ENCODE results near the gene CARMIL1.

The CARMIL1 gene

GRCh38 chr6:25334793-25335192 is 55.6 kb downstream of the CARMIL1 start:
- in situ Hi-C loops (cut with HindIII; ENCODE audit: low pct_unique_long_range_greater_than_20kb, low sequenced_read_pairs): no loop called here

GRCh38 chr6:25336996-25337395 is 57.8 kb downstream of the CARMIL1 start:
- in situ Hi-C loops (cut with HindIII; ENCODE audit: low pct_unique_long_range_greater_than_20kb, low sequenced_read_pairs): no loop called here
- TF ChIP-seq JUND (IDR thresholded peaks at IDR 0.05; ENCODE audit: low read depth): no peak
- DNase-seq (ENCODE audit: low read depth in 1 of 2, low spot score in 1 of 2): no peak

More at GRCh38 chr6:25334793-25335192, 55.6 kb downstream of the CARMIL1 start:
- no peak for TF ChIP-seq JUND (IDR thresholded peaks at IDR 0.05; ENCODE audit: low read depth)
- DNase-seq (ENCODE audit: low read depth in 1 of 2, low spot score in 1 of 2): no peak

- in situ Hi-C loops (cut with HindIII; ENCODE audit: low pct_unique_long_range_greater_than_20kb, low sequenced_read_pairs): no loop called here
- no peak for TF ChIP-seq JUND (IDR thresholded peaks at IDR 0.05; ENCODE audit: low read depth)
- no peak for DNase-seq (ENCODE audit: low read depth in 1 of 2, low spot score in 1 of 2)
These were observed 58.3 kb downstream of the CARMIL1 start for GRCh38 chr6:25337431-25337830.

GRCh38 chr6:25340431-25341202 is 61.4 kb downstream of the CARMIL1 start:
- in situ Hi-C loops (cut with HindIII; ENCODE audit: low pct_unique_long_range_greater_than_20kb, low sequenced_read_pairs): no loop called here
- TF ChIP-seq JUND (IDR thresholded peaks at IDR 0.05; ENCODE audit: low read depth): no peak
- no peak for DNase-seq (ENCODE audit: low read depth in 1 of 2, low spot score in 1 of 2)

GRCh38 chr6:25341203-25341552 is 62.0 kb downstream of the CARMIL1 start:
- in situ Hi-C loops (cut with HindIII; ENCODE audit: low pct_unique_long_range_greater_than_20kb, low sequenced_read_pairs): no loop called here
- no peak for DNase-seq (ENCODE audit: low read depth in 1 of 2, low spot score in 1 of 2)
- no peak for TF ChIP-seq JUND (IDR thresholded peaks at IDR 0.05; ENCODE audit: low read depth)

GRCh38 chr6:25341923-25342619 is 62.9 kb downstream of the CARMIL1 start:
- DNase-seq (ENCODE audit: low read depth in 1 of 2, low spot score in 1 of 2): no peak
- TF ChIP-seq JUND (IDR thresholded peaks at IDR 0.05; ENCODE audit: low read depth): no peak
- in situ Hi-C loops (cut with HindIII; ENCODE audit: low pct_unique_long_range_greater_than_20kb, low sequenced_read_pairs): no loop called here

GRCh38 chr6:25342802-25343201 is 63.6 kb downstream of the CARMIL1 start:
- DNase-seq (ENCODE audit: low read depth in 1 of 2, low spot score in 1 of 2): peak in 1 of 2 experiments; percentile 11
- in situ Hi-C loops (cut with HindIII; ENCODE audit: low pct_unique_long_range_greater_than_20kb, low sequenced_read_pairs): no loop called here
- no peak for TF ChIP-seq JUND (IDR thresholded peaks at IDR 0.05; ENCODE audit: low read depth)

GRCh38 chr6:25343984-25344383 is 64.8 kb downstream of the CARMIL1 start:
- TF ChIP-seq JUND (IDR thresholded peaks at IDR 0.05; ENCODE audit: low read depth): no peak
- no peak for DNase-seq (ENCODE audit: low read depth in 1 of 2, low spot score in 1 of 2)
- in situ Hi-C loops (cut with HindIII; ENCODE audit: low pct_unique_long_range_greater_than_20kb, low sequenced_read_pairs): no loop called here

GRCh38 chr6:25344827-25345226 is 65.7 kb downstream of the CARMIL1 start:
- no peak for TF ChIP-seq JUND (IDR thresholded peaks at IDR 0.05; ENCODE audit: low read depth)
- in situ Hi-C loops (cut with HindIII; ENCODE audit: low pct_unique_long_range_greater_than_20kb, low sequenced_read_pairs): no loop called here
- no peak for DNase-seq (ENCODE audit: low read depth in 1 of 2, low spot score in 1 of 2)

- TF ChIP-seq JUND (IDR thresholded peaks at IDR 0.05; ENCODE audit: low read depth): no peak
- no peak for DNase-seq (ENCODE audit: low read depth in 1 of 2, low spot score in 1 of 2)
These were observed 66.9 kb downstream of the CARMIL1 start for GRCh38 chr6:25346064-25346463.

GRCh38 chr6:25350573-25350972 is 71.4 kb downstream of the CARMIL1 start:
- TF ChIP-seq JUND (IDR thresholded peaks at IDR 0.05; ENCODE audit: low read depth): no peak
- no peak for DNase-seq (ENCODE audit: low read depth in 1 of 2, low spot score in 1 of 2)
- in situ Hi-C loops (cut with HindIII; ENCODE audit: low pct_unique_long_range_greater_than_20kb, low sequenced_read_pairs): no loop called here

More at GRCh38 chr6:25346064-25346463, 66.9 kb downstream of the CARMIL1 start:
- in situ Hi-C loops (cut with HindIII; ENCODE audit: low pct_unique_long_range_greater_than_20kb, low sequenced_read_pairs): no loop called here

- no peak for DNase-seq (ENCODE audit: low read depth in 1 of 2, low spot score in 1 of 2)
- in situ Hi-C loops (cut with HindIII; ENCODE audit: low pct_unique_long_range_greater_than_20kb, low sequenced_read_pairs): no loop called here
- no peak for TF ChIP-seq JUND (IDR thresholded peaks at IDR 0.05; ENCODE audit: low read depth)
These were observed 72.3 kb downstream of the CARMIL1 start for GRCh38 chr6:25351485-25351884.

GRCh38 chr6:25352285-25352684 is 73.1 kb downstream of the CARMIL1 start:
- in situ Hi-C loops (cut with HindIII; ENCODE audit: low pct_unique_long_range_greater_than_20kb, low sequenced_read_pairs): no loop called here
- no peak for TF ChIP-seq JUND (IDR thresholded peaks at IDR 0.05; ENCODE audit: low read depth)
- no peak for DNase-seq (ENCODE audit: low read depth in 1 of 2, low spot score in 1 of 2)
